GM18868 (cell line): Measurements from ENCODE around the gene HDGFL1.

Experiments
- ATAC-seq: cut with Tn5 transposase; IDR thresholded peaks from one replicate; pipeline ENCODE4 v1.9.1; 2021; ENCODE audit warnings: mild to moderate bottlenecking, moderate library complexity; ENCODE audit not compliant: unreplicated experiment

Gene HDGFL1

GRCh38 chr6:22589118-22589517, 19.8 kb downstream of the HDGFL1 start:
- ATAC-seq = no peak

GRCh38 chr6:22590423-22590822, 21.1 kb downstream of the HDGFL1 start:
- no peak for ATAC-seq

GRCh38 chr6:22593895-22594294, 24.5 kb downstream of the HDGFL1 start:
- ATAC-seq = no peak

- ATAC-seq = no peak
Observed at GRCh38 chr6:22596011-22596410, 26.6 kb downstream of the HDGFL1 start.

- ATAC-seq = no peak
Observed at GRCh38 chr6:22598339-22598738, 29.0 kb downstream of the HDGFL1 start.

- no peak for ATAC-seq
Observed at GRCh38 chr6:22600059-22600458, 30.7 kb downstream of the HDGFL1 start.

GRCh38 chr6:22601984-22602383, 32.6 kb downstream of the HDGFL1 start:
- ATAC-seq = no peak

- no peak for ATAC-seq
Observed at GRCh38 chr6:22605736-22606135, 36.4 kb downstream of the HDGFL1 start.

GRCh38 chr6:22610127-22610526, 40.8 kb downstream of the HDGFL1 start:
- no peak for ATAC-seq

GRCh38 chr6:22612236-22612635, 42.9 kb downstream of the HDGFL1 start:
- no peak for ATAC-seq

- no peak for ATAC-seq
Observed at GRCh38 chr6:22613051-22613450, 43.7 kb downstream of the HDGFL1 start.

GRCh38 chr6:22613695-22614094, 44.3 kb downstream of the HDGFL1 start:
- ATAC-seq = no peak

GRCh38 chr6:22614547-22614946, 45.2 kb downstream of the HDGFL1 start:
- ATAC-seq = no peak

- ATAC-seq = no peak
Observed at GRCh38 chr6:22621028-22621427, 51.7 kb downstream of the HDGFL1 start.
